Measurements from ENCODE around the gene WNT1. TPM values are rescaled to one million over a fixed set of nuclear protein-coding genes. Genes with fewer than 3 reads are reported as not detected.

Gene WNT1
- total RNA-seq, 1 donor from 2014 or later = 0.29 TPM

- no peak for DNase-seq (ENCODE audit: low spot score)
These were observed 22.2 kb downstream of the WNT1 start for GRCh38 chr12:49000346-49000745.

DNA sequence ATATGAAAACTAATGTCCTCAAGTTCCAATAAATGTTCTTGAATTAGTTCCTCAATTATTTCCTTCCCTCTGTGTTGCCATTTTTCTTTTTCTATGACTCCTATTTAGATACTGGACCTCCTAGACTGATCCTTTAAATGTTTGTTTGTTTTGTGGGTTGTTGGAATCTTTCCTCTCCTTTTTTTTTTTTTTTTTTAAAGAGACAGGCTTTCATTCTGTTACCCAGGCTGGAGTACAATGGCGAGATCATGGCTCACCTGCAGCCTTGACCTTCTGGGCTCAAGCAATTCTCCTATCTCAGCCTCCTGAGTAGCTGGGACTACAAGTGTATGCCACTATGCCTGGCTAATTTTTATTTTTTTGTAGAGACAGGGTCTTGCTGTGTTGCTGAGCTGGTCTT lies 30.8 kb downstream of the WNT1 start:
- DNase-seq (ENCODE audit: low spot score) = no peak

DNA sequence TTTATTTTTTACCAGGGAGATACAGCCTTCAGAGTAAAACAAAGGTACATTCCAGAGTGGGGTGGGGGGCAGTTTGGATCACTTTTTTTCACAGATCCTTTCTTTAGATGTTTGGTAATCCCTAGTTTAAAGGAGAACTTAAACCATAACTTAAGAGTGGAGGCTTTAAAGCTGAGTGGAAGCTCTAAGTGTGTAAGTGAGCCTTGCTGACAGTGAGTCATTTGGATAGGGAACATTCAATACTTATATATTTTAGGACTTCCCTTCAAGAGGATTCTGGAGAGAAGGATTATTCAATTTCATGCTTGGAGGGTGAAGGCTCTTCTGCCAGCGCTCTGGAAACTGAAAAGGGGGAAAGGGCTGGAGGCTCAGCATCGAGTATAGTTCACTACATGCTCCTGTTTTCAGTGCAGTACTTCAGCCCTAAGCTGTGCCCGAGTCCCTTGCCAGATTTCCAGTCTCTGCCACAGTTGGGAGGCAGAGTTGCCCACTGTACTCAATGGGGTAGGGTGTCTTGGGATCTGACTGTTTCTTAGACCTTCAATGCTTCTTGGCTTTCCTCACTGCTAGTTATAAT lies 32.1 kb downstream of the WNT1 start:
- DNase-seq (ENCODE audit: low spot score) = no peak

- DNase-seq (ENCODE audit: low spot score) = no peak
These were observed 34.6 kb downstream of the WNT1 start for GRCh38 chr12:49012739-49013138.

- DNase-seq (ENCODE audit: low spot score) = no peak
These were observed 35.3 kb downstream of the WNT1 start for GRCh38 chr12:49013428-49013827.

GRCh38 chr12:49014547-49014946 lies 36.4 kb downstream of the WNT1 start:
- no peak for DNase-seq (ENCODE audit: low spot score)

- no peak for DNase-seq (ENCODE audit: low spot score)
These were observed 37.1 kb downstream of the WNT1 start for GRCh38 chr12:49015196-49015595.

DNA sequence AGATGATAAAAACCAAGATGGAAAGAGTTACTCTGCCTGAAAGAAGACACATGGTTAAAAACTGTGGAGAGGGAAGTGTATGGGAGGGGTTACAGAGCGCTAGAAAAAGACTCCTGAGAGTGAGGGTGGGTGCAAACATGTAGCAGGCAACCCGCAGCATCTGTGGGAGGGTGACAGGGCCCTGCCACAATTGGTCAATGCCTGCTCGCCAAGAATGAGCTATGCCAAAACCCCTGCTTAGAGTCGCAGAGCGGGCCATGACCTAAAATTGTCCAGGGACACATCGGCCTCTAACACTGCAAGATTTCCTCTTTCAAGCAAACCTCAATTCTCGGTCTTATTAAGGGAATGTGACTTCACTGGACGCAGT lies 39.8 kb downstream of the WNT1 start:
- DNase-seq (ENCODE audit: low spot score) = no peak

GRCh38 chr12:49018261-49019119 lies 40.4 kb downstream of the WNT1 start, which contains the start of gene PRKAG1:
Gene PRKAG1, minus strand, starts transcription at chr12:49018776. Its CDS starts 36 bp downstream, at chr12:49018740.
- DNase-seq (ENCODE audit: low spot score) = peak; percentile 96

GRCh38 chr12:49019120-49019430 lies 41.0 kb downstream of the WNT1 start:
- DNase-seq (ENCODE audit: low spot score) = no peak

GRCh38 chr12:49019443-49020324 lies 41.6 kb downstream of the WNT1 start:
- DNase-seq (ENCODE audit: low spot score) = no peak

- no peak for DNase-seq (ENCODE audit: low spot score)
These were observed 42.3 kb downstream of the WNT1 start for GRCh38 chr12:49020441-49020840.

- DNase-seq (ENCODE audit: low spot score) = no peak
These were observed 43.3 kb downstream of the WNT1 start for GRCh38 chr12:49021292-49021915.

- no peak for DNase-seq (ENCODE audit: low spot score)
These were observed 44.5 kb downstream of the WNT1 start for GRCh38 chr12:49022558-49023178.

DNA sequence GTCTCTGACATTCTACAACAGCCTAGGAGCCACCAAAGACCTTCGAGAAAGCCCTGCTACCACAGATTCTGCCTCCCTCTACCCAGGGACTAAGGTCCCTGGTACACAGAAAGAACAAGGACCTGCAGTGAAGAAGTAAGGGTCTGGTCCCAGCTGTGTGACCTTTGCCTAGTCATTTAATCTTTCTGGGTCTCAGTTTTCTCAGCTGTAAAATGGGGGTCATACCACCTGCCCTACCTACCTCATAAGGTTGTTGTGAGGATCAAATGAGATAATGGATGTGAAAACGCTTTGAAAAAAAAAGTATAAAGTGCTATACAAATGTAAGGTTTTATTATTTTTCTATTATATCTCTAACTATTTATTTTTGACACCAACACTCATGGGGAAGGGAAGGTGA lies 45.7 kb downstream of the WNT1 start:
- no peak for DNase-seq (ENCODE audit: low spot score)

- DNase-seq (ENCODE audit: low spot score) = no peak
These were observed 46.4 kb downstream of the WNT1 start for GRCh38 chr12:49024543-49024942.

DNA sequence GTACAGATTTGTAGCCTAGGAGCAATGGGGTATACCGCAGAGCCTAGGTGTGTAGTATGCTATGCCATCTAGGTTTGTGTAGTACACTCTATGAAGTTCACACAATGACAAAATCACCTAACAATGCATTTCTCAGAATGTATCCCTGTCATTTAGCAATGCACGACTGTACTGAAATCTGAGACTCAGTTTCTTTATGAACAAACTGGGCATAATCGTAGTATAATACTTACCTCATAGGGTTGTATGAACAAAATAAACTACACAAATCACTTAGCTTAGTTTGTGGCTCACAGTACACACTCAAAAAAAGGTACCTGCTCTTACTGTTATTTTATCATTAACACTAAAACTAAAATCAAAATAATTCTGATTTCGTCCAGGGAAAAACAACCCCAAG lies 47.3 kb downstream of the WNT1 start:
- DNase-seq (ENCODE audit: low spot score) = no peak

DNA sequence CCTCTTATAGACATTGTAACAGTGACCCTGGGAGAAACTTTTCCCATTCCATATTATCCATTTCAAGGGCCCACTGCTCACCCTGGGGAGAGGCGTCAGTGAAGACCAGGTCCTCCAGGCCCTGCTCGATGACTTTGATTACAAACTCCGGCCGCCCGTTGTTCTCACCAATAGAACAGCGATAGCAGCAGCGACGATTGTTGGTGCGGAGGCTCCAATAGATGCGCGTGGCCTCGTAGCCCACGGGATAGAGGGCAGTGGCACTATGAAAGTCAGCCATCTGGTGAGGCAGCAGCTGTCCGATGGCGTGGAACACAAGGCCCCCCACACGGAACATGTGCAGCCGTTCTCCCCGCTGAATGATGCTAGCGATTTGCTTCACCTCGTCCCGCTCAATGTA lies 48.0 kb downstream of the WNT1 start:
- no peak for DNase-seq (ENCODE audit: low spot score)

- no peak for DNase-seq (ENCODE audit: low spot score)
These were observed 48.8 kb downstream of the WNT1 start for GRCh38 chr12:49026678-49027480.

DNA sequence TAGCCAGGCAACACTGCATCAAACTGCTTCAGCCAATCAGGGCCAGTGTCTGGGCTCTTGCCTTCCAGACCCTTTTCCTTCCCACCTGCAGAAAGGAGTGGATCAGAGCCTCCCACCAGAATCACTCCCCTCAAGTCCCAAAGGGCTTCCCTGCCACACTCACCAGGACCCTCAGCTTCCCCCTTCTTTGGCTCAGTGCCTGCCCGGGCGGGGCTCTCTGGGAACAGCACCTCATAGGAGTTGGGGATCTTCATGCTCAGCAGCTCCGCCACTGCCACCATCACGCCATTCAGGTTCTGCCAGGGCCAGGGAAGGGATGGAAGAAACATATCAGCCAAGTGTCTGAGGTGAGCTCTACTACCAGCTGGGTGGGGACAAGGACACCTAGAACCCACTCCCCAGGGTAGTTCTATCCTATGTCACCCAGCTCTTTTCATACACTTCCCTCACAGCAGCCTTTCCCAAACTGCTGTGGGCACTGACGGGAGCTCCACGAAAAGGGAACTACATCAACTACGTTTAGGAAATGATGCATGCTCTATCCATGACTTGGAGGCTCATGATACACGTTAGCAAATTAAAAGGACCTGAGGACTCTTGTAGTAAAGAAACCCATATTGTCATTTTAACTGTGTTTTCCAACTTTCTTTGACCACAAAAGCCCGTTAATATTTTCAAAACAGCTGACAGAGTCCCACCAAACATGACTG lies 49.9 kb downstream of the WNT1 start:
- no peak for DNase-seq (ENCODE audit: low spot score)

Measured in mucosa of gallbladder (tissue), 1 donor.